K562 (cell line): ENCODE results near the gene TMEM151A. TPM values are rescaled to one million over a fixed set of nuclear protein-coding genes. Genes with fewer than 3 reads are reported as not detected.
A peak's percentile ranks its signal among the peaks of the same experiment; 100 is the strongest.

Experiments used
- ATAC-seq: fragments of 200-7000 bp; cut with Tn5 transposase; 3 replicates; pipeline ENCODE4 v1.9.1; 2020; ENCODE audit warnings: moderate library complexity
- BruUV-seq: library from RNA; stranded (reverse); fragments of 400-500 nt; replicated peaks from 2 replicates; lab custom pipeline; 2021; lab: Mats Ljungman, UMichigan
- CTCF ChIA-PET: fragments of 300-600 bp; formaldehyde crosslinking; extraction: SDS; loops from one replicate; lab custom pipeline; 2021; ENCODE audit warnings: low intra/inter-chr PET ratio; lab: Yijun Ruan, JAX
- POLR2A ChIA-PET: fragments of 300-600, 350-650 bp; sonication (Branson Sonifier 250); formaldehyde crosslinking; extraction: SDS; loops from one replicate; lab custom pipeline; 2021; ENCODE audit warnings: antibody characterized with exemption, inconsistent platforms; lab: Yijun Ruan, JAX
- DNase-seq, 4 experiments: peaks; one replicate each; pipeline versions ENCODE4 v3.0.0 to v3.0.0-alpha.2; 2011 to 2018; ENCODE audit warnings: low spot score in 3 of 4, mixed read lengths in 3 of 4; ENCODE audit errors: extremely low read depth in 1 of 4
- FAIRE-seq: peaks from 2 replicates; lab custom pipeline; 2011; peaks lifted over from hg19 to GRCh38; lab: Jason Lieb, UNC
- H2AFZ ChIP-seq: 2 replicates; pipeline ENCODE4 v1.6.0; 2011; ENCODE audit warnings: low read depth, low read length, control low read depth, inconsistent platforms
- H3K27ac ChIP-seq: fragments of 200-600 bp; 3 replicates; pipeline ENCODE4 v1.8.0; 2011; ENCODE audit warnings: low read depth, mild to moderate bottlenecking, control low read depth, inconsistent platforms, low read length, moderate library complexity, mixed read lengths; ENCODE audit errors: extremely low read depth
- H3K27me3 ChIP-seq, 2 experiments: fragments of 300-600 bp in 1 of 2; 2 replicates in 1 of 2; 3 replicates in 1 of 2; pipeline versions ENCODE4 v1.6.0 to v1.8.0; 2011; ENCODE audit warnings: inconsistent platforms in 2 of 2, low read length in 2 of 2, mild to moderate bottlenecking in 1 of 2, mixed read lengths in 1 of 2, moderate library complexity in 1 of 2; ENCODE audit not compliant: control insufficient read depth in 2 of 2, insufficient read depth in 2 of 2
- H3K36me3 ChIP-seq: fragments of 300-600 bp; 3 replicates; pipeline ENCODE4 v1.8.0; 2011; ENCODE audit warnings: mild to moderate bottlenecking, low read length, inconsistent platforms; ENCODE audit not compliant: control insufficient read depth, insufficient read depth
- H3K4me1 ChIP-seq, 2 experiments: fragments of 200-600 bp in 1 of 2; replicated peaks in 1 of 2; 2 replicates in 1 of 2; 3 replicates in 1 of 2; pipeline versions ENCODE4 v1.5.1 to v1.8.0; 2011; ENCODE audit warnings: inconsistent platforms in 2 of 2, low read length in 2 of 2, mild to moderate bottlenecking in 1 of 2, mixed read lengths in 1 of 2, moderate library complexity in 1 of 2; ENCODE audit not compliant: control insufficient read depth in 2 of 2, insufficient read depth in 2 of 2
- H3K4me2 ChIP-seq: 2 replicates; pipeline ENCODE4 v1.6.1; 2011; ENCODE audit warnings: low read length, control low read depth, inconsistent platforms, mixed read lengths; ENCODE audit not compliant: insufficient read depth
- H3K4me3 ChIP-seq: fragments of 200-600 bp; sonication (generic), shearing (Covaris generic); 2 replicates; pipeline ENCODE4 v1.5.1; 2016; ENCODE audit warnings: control low read depth, inconsistent platforms
- H3K79me2 ChIP-seq: fragments of 200-600 bp; 3 replicates; pipeline ENCODE4 v1.8.0; 2011; ENCODE audit warnings: low read length, inconsistent platforms; ENCODE audit not compliant: control insufficient read depth, insufficient read depth
- H3K9ac ChIP-seq, 2 experiments: 2 replicates each; pipeline versions ENCODE4 v1.6.0 to v1.6.1; 2011; ENCODE audit warnings: low read depth in 2 of 2, low read length in 2 of 2, control low read depth in 1 of 2, inconsistent platforms in 1 of 2, mild to moderate bottlenecking in 1 of 2, mixed read lengths in 1 of 2; ENCODE audit not compliant: insufficient read depth in 1 of 2
- H3K9me1 ChIP-seq: one replicate; pipeline ENCODE4 v1.6.0; 2011; ENCODE audit warnings: inconsistent platforms, mild to moderate bottlenecking, low read length, moderate library complexity; ENCODE audit not compliant: control insufficient read depth, insufficient read depth
- H3K9me3 ChIP-seq: replicated peaks from 2 replicates; pipeline ENCODE4 v1.5.1; 2011; ENCODE audit warnings: low read depth, low read length, inconsistent platforms; ENCODE audit not compliant: control insufficient read depth, insufficient read depth
- H4K20me1 ChIP-seq: replicated peaks from 2 replicates; pipeline ENCODE4 v1.6.1; 2011; ENCODE audit warnings: low read length, inconsistent platforms, mixed read lengths; ENCODE audit not compliant: control insufficient read depth, insufficient read depth
- MXD1 ChIP-seq: fragments of 250-450 bp; sonication (Bioruptor Pico); IDR thresholded peaks from 2 replicates; pipeline ENCODE4 v1.8.0; 2021; ENCODE audit warnings: borderline replicate concordance, mild to moderate bottlenecking, moderate library complexity; ENCODE audit not compliant: poor library complexity, severe bottlenecking
- POLR2G ChIP-seq: fragments of 200-400 bp; formaldehyde crosslinking; IDR thresholded peaks from 2 replicates; pipeline ENCODE4 v1.6.1; 2017; ENCODE audit warnings: low read depth, mild to moderate bottlenecking, antibody characterized with exemption, low read length, moderate library complexity
- RFX1 ChIP-seq: fragments of 450-650 bp; IDR thresholded peaks from 2 replicates; pipeline ENCODE4 v1.6.1; 2016; ENCODE audit warnings: mild to moderate bottlenecking, moderate library complexity
- SMARCA4 ChIP-seq: fragments of 450-650 bp; IDR thresholded peaks from 2 replicates; pipeline ENCODE4 v1.6.1; 2016
- WGBS: fragments of 100-300 bp; shearing (Covaris generic); methylation state at CpG from one replicate; pipeline ENCODE4 v1.1.6; 2016; ENCODE audit warnings: low coverage, mixed read lengths; ENCODE audit not compliant: insufficient coverage; ENCODE audit errors: missing lambda C conversion rate; 5-methylcytosine and 5-hydroxymethylcytosine counted together
- in situ Hi-C: fragments of 300-500 bp; cut with MboI; formaldehyde crosslinking; loops from 4 replicates; pipeline ENCODE4 v1.15.0; 2018; ENCODE audit warnings: inconsistent platforms, mixed read lengths
- intact Hi-C: fragments of 100-400 bp; cut with micrococcal nuclease; formaldehyde crosslinking; loops from 2 replicates; pipeline ENCODE4 v1.14.2; 2022
- polyA plus RNA-seq, 8 experiments: library from polyadenylated mRNA; depleted of rRNA in 4 of 8; stranded (reverse) in 5 of 8; unstranded in 3 of 8; fragments of >200 nt; fragmentation: Nextera tagmentation in 2 of 8; fragmentation: Illumina TruSeq in 1 of 8; extraction: Ambion mirVana in 2 of 8; extraction: Trizol in 1 of 8; gene quantifications; 2 replicates each; pipeline versions ENCODE4 v1.2.1 to v1.2.3, GENCODE V29; 2011 to 2014; ENCODE audit warnings: inconsistent platforms in 1 of 8, missing spikeins in 1 of 8
- total RNA-seq, 7 experiments: library from RNA; depleted of rRNA in 6 of 7; stranded (reverse); fragments of >200 nt in 6 of 7; fragmentation: Illumina TruSeq in 2 of 7; extraction: Trizol in 2 of 7; gene quantifications; 2 replicates each; pipeline versions ENCODE4 v1.2.1 to v1.2.3, GENCODE V29; 2011 to 2021; ENCODE audit warnings: low replicate concordance in 1 of 7

The TMEM151A gene
- total and polyA plus RNA-seq, 9 of the 15 experiments (the other 6 are each of a cell fraction or from before 2014, with no cell fraction given): not detected

- no peak overlapping the region for H3K27ac ChIP-seq
- DNase-seq: no peak
- H3K4me3 ChIP-seq: no peak overlapping the region
- H3K9me3 ChIP-seq: no peaks in the 10 kb centered on the region
- POLR2A ChIA-PET: interaction anchor here (0.5 to 1.0 kb wide), 3 partner anchors 47 to 817 kb away, joined by 3 to 4 read pairs (median 3); partner anchors contain the start of gene YIF1A
- H3K4me1 ChIP-seq: peaks cover 0 to 6% of the 10 kb centered on the region in 2 experiments; a peak in 1 of 5 replicates
- FAIRE-seq: no peak
- 0 out of 4 replicates have a peak overlapping the region, but pooled peaks of 1 of the 2 experiments have one; percentile 36 for H3K9ac ChIP-seq
- CTCF ChIA-PET: no interaction called here
- ATAC-seq: no peak
- peaks cover 5% of the 10 kb centered on the region; the same call in 1 of the 2 replicates for H4K20me1 ChIP-seq
- peaks cover 19% of the 10 kb centered on the region; the same call in 1 of the 3 replicates for H3K36me3 ChIP-seq
- no peaks in the 10 kb centered on the region for H3K79me2 ChIP-seq
- no TSS peak for BruUV-seq
- no peaks in the 10 kb centered on the region for H3K27me3 ChIP-seq
- H3K9me1 ChIP-seq: no peaks in the 10 kb centered on the region
- no peak for TF ChIP-seq SMARCA4
- 0 out of 2 replicates have a peak, but pooled peaks have one; percentile 26 for TF ChIP-seq POLR2G
- in situ Hi-C loops: no loop called here
- H3K4me2 ChIP-seq: no peak overlapping the region
- intact Hi-C loops: no loop called here
- no peak overlapping the region for H2AFZ ChIP-seq
- WGBS: 76% methylated on average over 14 of the region's 14 CpGs
These were observed 49.5 kb upstream of the TMEM151A start for GRCh38 chr11:66242095-66242765.

- Histone ChIP-seq H4K20me1 (peaks cover 5% of the 10 kb centered on the region; the same call in 1 of the 2 replicates), H3K4me1 (peaks cover 0 to 3% of the 10 kb centered on the region in 2 experiments; a peak in 1 of 5 replicates), H3K27ac (no peak overlapping the region), H3K4me2 (no peak overlapping the region), H2AFZ (no peak overlapping the region), H3K27me3 (no peaks in the 10 kb centered on the region), H3K9ac (peak overlapping the region in 1 of 2 experiments; percentile 29; a peak in 2 of 4 replicates), H3K79me2 (no peaks in the 10 kb centered on the region), H3K9me1 (no peaks in the 10 kb centered on the region), H3K4me3 (no peak overlapping the region), H3K9me3 (no peaks in the 10 kb centered on the region), H3K36me3 (peaks cover 15% of the 10 kb centered on the region; the same call in 1 of the 3 replicates)
- in situ Hi-C loops: no loop called here
- no peak for FAIRE-seq
- BruUV-seq: TSS peak; percentile 31
- intact Hi-C loops: no loop called here
- TF ChIP-seq MXD1 (no peak), RFX1 (peak; percentile 58)
- WGBS: 55% methylated on average over 8 of the region's 13 CpGs
- ChIA-PET POLR2A (no interaction called here), CTCF (no interaction called here)
- ATAC-seq: no peak
- DNase-seq: no peak
These were observed 47.7 kb upstream of the TMEM151A start for GRCh38 chr11:66243782-66244535.
